ENCODE results near the gene UBE2K.
"Not testable (repeated sequence)": the region's sequence is repeated elsewhere in the genome, so short reads cannot be mapped to it uniquely, and the experiment has no call there.

Gene UBE2K

GRCh38 chr4:39731908-39732307 lies 34.0 kb downstream of the UBE2K start:
- no peak for DNase-seq

- no peak for DNase-seq
These were observed 34.8 kb downstream of the UBE2K start for GRCh38 chr4:39732728-39733127.

GRCh38 chr4:39739591-39739990 lies 41.7 kb downstream of the UBE2K start:
- not testable (repeated sequence) for DNase-seq

GRCh38 chr4:39741401-39741800 lies 43.5 kb downstream of the UBE2K start:
- no peak for DNase-seq

- no peak for DNase-seq
These were observed 48.0 kb downstream of the UBE2K start for GRCh38 chr4:39745920-39746319.

GRCh38 chr4:39750216-39750615 lies 52.3 kb downstream of the UBE2K start:
- no peak for DNase-seq

GRCh38 chr4:39754309-39754708 lies 56.4 kb downstream of the UBE2K start:
- no peak for DNase-seq

GRCh38 chr4:39756159-39756558 lies 58.2 kb downstream of the UBE2K start:
- no peak for DNase-seq

- DNase-seq = no peak
These were observed 60.2 kb downstream of the UBE2K start for GRCh38 chr4:39758176-39758575.

- no peak for DNase-seq
These were observed 61.6 kb downstream of the UBE2K start for GRCh38 chr4:39759569-39759968.

- DNase-seq = no peak
These were observed 63.2 kb downstream of the UBE2K start for GRCh38 chr4:39761005-39761667.

GRCh38 chr4:39763714-39764572 lies 66.0 kb downstream of the UBE2K start:
- DNase-seq = no peak

- no peak for DNase-seq
These were observed 72.1 kb downstream of the UBE2K start for GRCh38 chr4:39770005-39770404.

GRCh38 chr4:39770471-39770870 lies 72.5 kb downstream of the UBE2K start:
- DNase-seq = no peak

- no peak for DNase-seq
These were observed 73.2 kb downstream of the UBE2K start for GRCh38 chr4:39770969-39771724.

GRCh38 chr4:39781988-39782387 lies 84.1 kb downstream of the UBE2K start:
- not testable (repeated sequence) for DNase-seq

- no peak for DNase-seq
These were observed 87.1 kb downstream of the UBE2K start for GRCh38 chr4:39785083-39785482.

GRCh38 chr4:39786838-39787237 lies 88.9 kb downstream of the UBE2K start:
- DNase-seq = no peak

- DNase-seq = no peak
These were observed 94.2 kb downstream of the UBE2K start for GRCh38 chr4:39792128-39792527.

- no peak for DNase-seq
These were observed 94.6 kb downstream of the UBE2K start for GRCh38 chr4:39792529-39792928.

GRCh38 chr4:39792976-39793375 lies 95.0 kb downstream of the UBE2K start:
- DNase-seq = not testable (repeated sequence)

- no peak for DNase-seq
These were observed 104.1 kb downstream of the UBE2K start for GRCh38 chr4:39802005-39802404.

GRCh38 chr4:39808231-39808749 lies 110.4 kb downstream of the UBE2K start:
- DNase-seq = no peak
